DMS153 (cell line): ENCODE data around the gene AGRP.
"Not testable (repeated sequence)": the region's sequence is repeated elsewhere in the genome, so short reads cannot be mapped to it uniquely, and the experiment has no call there.

Experiments
- DNase-seq: peaks from one replicate; lab custom pipeline; 2025; lab: John Stamatoyannopoulos, UW

Gene AGRP

GRCh38 chr16:67504031-67505021 lies 21.0 kb upstream of the AGRP start:
- peak; percentile 40 for DNase-seq

GRCh38 chr16:67499106-67499505 lies 15.8 kb upstream of the AGRP start:
- no peak for DNase-seq

GRCh38 chr16:67490335-67491096 lies 7.2 kb upstream of the AGRP start:
- no peak for DNase-seq

- no peak for DNase-seq
These were observed 6.2 kb upstream of the AGRP start for GRCh38 chr16:67489401-67490083.

- not testable (repeated sequence) for DNase-seq
These were observed 4.2 kb upstream of the AGRP start for GRCh38 chr16:67487561-67487960.

- no peak for DNase-seq
These were observed 3.5 kb upstream of the AGRP start for GRCh38 chr16:67486805-67487204.

GRCh38 chr16:67483731-67484525 lies 581 bp upstream of the AGRP start:
- no peak for DNase-seq

- DNase-seq, result no peak
These were observed 968 bp downstream of the AGRP start for GRCh38 chr16:67482233-67482924.

- DNase-seq, result no peak
These were observed 1.6 kb downstream of the AGRP start for GRCh38 chr16:67481561-67482232.

GRCh38 chr16:67480833-67481560 lies 2.4 kb downstream of the AGRP start, which contains the start of gene ATP6V0D1:
TSS of gene ATP6V0D1 (minus strand) at chr16:67481157. CDS start at chr16:67481086, 71 bp downstream.
- peak; percentile 97 for DNase-seq

GRCh38 chr16:67477960-67478554 lies 5.3 kb downstream of the AGRP start:
- no peak for DNase-seq

- no peak for DNase-seq
These were observed 8.5 kb downstream of the AGRP start for GRCh38 chr16:67474551-67475455.

GRCh38 chr16:67471758-67472384 lies 11.5 kb downstream of the AGRP start:
- DNase-seq, result no peak

- DNase-seq, result no peak
These were observed 13.0 kb downstream of the AGRP start for GRCh38 chr16:67470359-67470758.

- no peak for DNase-seq
These were observed 14.6 kb downstream of the AGRP start for GRCh38 chr16:67468731-67469130.

- DNase-seq, result no peak
These were observed 16.8 kb downstream of the AGRP start for GRCh38 chr16:67466581-67466980.

GRCh38 chr16:67464565-67464964 lies 18.8 kb downstream of the AGRP start:
- no peak for DNase-seq

GRCh38 chr16:67463691-67464090 lies 19.7 kb downstream of the AGRP start:
- no peak for DNase-seq
